ENCODE measurements around the gene HOXB3. TPM values are rescaled to one million over a fixed set of nuclear protein-coding genes. Genes with fewer than 3 reads are reported as not detected.

HOXB3 gene
- total and polyA plus RNA-seq, 7 donors, result 6.2 to 64.3 (median 25.3) TPM

- Histone ChIP-seq H3K27me3 (peaks cover 77 to 100% (median 88%) of the 10 kb centered on the region in 3 donors), H3K4me1 (peaks cover 0 to 62% (median 52%) of the 10 kb centered on the region in 4 donors), H3K9me3 (no peaks in the 10 kb centered on the region), H3K4me3 (peak within 1 kb of the TSS in 3 of 4 donors; percentile 7 to 59 (median 41)), H3K36me3 (no peaks in the 10 kb centered on the region), H3K27ac (no peak within 1 kb of the TSS)
- DNase-seq, result no peak
- intact Hi-C loops (cut with DNase I), result loop anchor here (5.0 to 10.0 kb wide), 4 partner anchors 102 to 591 kb away; partner anchors contain the start of gene IGF2BP1
- WGBS, 2 donors, result 6 to 11% methylated on average over 41 of the region's 41 CpGs
- TF ChIP-seq POLR2AphosphoS5 (IDR thresholded peaks at IDR 0.05) (peak in 3 of 4 donors; percentile 11 to 48 (median 41)), CTCF (IDR thresholded peaks at IDR 0.05) (no peak)
Observed at GRCh38 chr17:48615047-48615962, 25.3 kb upstream of the HOXB3 start, which contains the start of gene HOXB8. Gene HOXB8, minus strand, starts transcription at chr17:48615292. Its CDS starts 588 bp downstream, at chr17:48614704.

- Histone ChIP-seq H3K27me3 (peaks cover 66 to 99% (median 76%) of the 10 kb centered on the region in 3 donors), H3K9me3 (no peaks in the 10 kb centered on the region)
- DNase-seq, result no peak
Observed at GRCh38 chr17:48613862-48614694, 24.0 kb upstream of the HOXB3 start.

GRCh38 chr17:48612854-48613691 lies 23.0 kb upstream of the HOXB3 start:
- Histone ChIP-seq H3K9me3 (no peaks in the 10 kb centered on the region), H3K36me3 (no peaks in the 10 kb centered on the region), H3K27me3 (peaks cover 61 to 96% (median 68%) of the 10 kb centered on the region in 3 donors), H3K4me3 (peak overlapping the region in 3 of 4 donors; percentile 30 to 59 (median 41)), H3K4me1 (peaks cover 0 to 64% (median 50%) of the 10 kb centered on the region in 4 donors), H3K27ac (peak overlapping the region in 3 of 4 donors; percentile 70 to 81 (median 70))
- intact Hi-C loops (cut with DNase I), result loop anchor here (10.0 kb wide), 2 partner anchors 382 to 588 kb away; partner anchors contain the start of gene IGF2BP1
- WGBS, 2 donors, result 2% methylated on average over 67 of the region's 67 CpGs
- TF ChIP-seq POLR2AphosphoS5 (IDR thresholded peaks at IDR 0.05) (peak; percentile 6 to 42 (median 34)), CTCF (IDR thresholded peaks at IDR 0.05) (peak in 1 of 4 experiments; percentile 7), POLR2A (IDR thresholded peaks at IDR 0.05) (no peak), EP300 (IDR thresholded peaks at IDR 0.05) (no peak)
- no peak for DNase-seq

More at GRCh38 chr17:48613862-48614694, 24.0 kb upstream of the HOXB3 start:
- H3K4me3 ChIP-seq, result peak overlapping the region in 3 of 4 donors; percentile 7 to 59 (median 41)
- H3K36me3 ChIP-seq, result no peaks in the 10 kb centered on the region
- H3K4me1 ChIP-seq, result peaks cover 0 to 68% (median 56%) of the 10 kb centered on the region in 4 donors
- WGBS, 2 donors, result 12 to 14% methylated on average over 55 of the region's 55 CpGs
- intact Hi-C loops (cut with DNase I), result loop anchor here (10.0 kb wide), 2 partner anchors 381 to 589 kb away; partner anchors contain the start of gene IGF2BP1
- TF ChIP-seq POLR2A (IDR thresholded peaks at IDR 0.05), result no peak
- TF ChIP-seq POLR2AphosphoS5 (IDR thresholded peaks at IDR 0.05), result peak in 1 of 4 donors; percentile 49
- peak overlapping the region in 1 of 4 donors; percentile 81 for H3K27ac ChIP-seq

- Histone ChIP-seq H3K27ac (peak overlapping the region in 3 of 4 donors; percentile 70 to 81 (median 70)), H3K27me3 (peaks cover 55 to 90% (median 62%) of the 10 kb centered on the region in 3 donors), H3K4me1 (peaks cover 0 to 58% (median 44%) of the 10 kb centered on the region in 4 donors), H3K4me3 (peak overlapping the region in 3 of 4 donors; percentile 30 to 59 (median 41)), H3K36me3 (peaks cover 0 to under 1% (median under 1%) of the 10 kb centered on the region in 4 donors), H3K9me3 (no peaks in the 10 kb centered on the region)
- WGBS, 2 donors, result 2 to 4% methylated on average over 15 of the region's 15 CpGs
- no peak for DNase-seq
- TF ChIP-seq POLR2AphosphoS5 (IDR thresholded peaks at IDR 0.05) (no peak), EP300 (IDR thresholded peaks at IDR 0.05) (no peak), POLR2A (IDR thresholded peaks at IDR 0.05) (no peak), CTCF (IDR thresholded peaks at IDR 0.05) (no peak)
- intact Hi-C loops (cut with DNase I), result loop anchor here (10.0 kb wide), 2 partner anchors 382 to 588 kb away; partner anchors contain the start of gene IGF2BP1
Observed at GRCh38 chr17:48612456-48612853, 22.4 kb upstream of the HOXB3 start.

Measured in sigmoid colon (tissue), 7 donors.